Neuron (in vitro differentiated cells): Measurements from ENCODE around the gene CENPU.

Source experiments
- H2AFZ ChIP-seq: one replicate; pipeline ENCODE4 v1.6.1; 2013; ENCODE audit warnings: low read depth, mild to moderate bottlenecking, inconsistent platforms, low read length, moderate library complexity
- H3K27me3 ChIP-seq: one replicate; pipeline ENCODE4 v1.6.1; 2013; ENCODE audit warnings: low read length; ENCODE audit not compliant: insufficient read depth
- H3K36me3 ChIP-seq: one replicate; pipeline ENCODE4 v1.6.1; 2013; ENCODE audit warnings: low read length; ENCODE audit not compliant: insufficient read depth
- H3K4me1 ChIP-seq: one replicate; pipeline ENCODE4 v1.6.1; 2013; ENCODE audit warnings: low read length; ENCODE audit not compliant: insufficient read depth
- H3K4me3 ChIP-seq: 2 replicates; pipeline ENCODE4 v1.5.1; 2013; ENCODE audit warnings: mild to moderate bottlenecking, low read length, moderate library complexity
- H3K9me3 ChIP-seq: one replicate; pipeline ENCODE4 v1.6.1; 2013; ENCODE audit warnings: low read length

Gene CENPU

GRCh38 chr4:184649026-184649970, 84.6 kb downstream of the CENPU start, which contains the start of the genes CASP3 and PRIMPOL:
TSS of gene CASP3 (minus strand) at chr4:184649447. CDS start at chr4:184638453, 10,994 bp downstream.
TSS of gene PRIMPOL (plus strand) at chr4:184649738. CDS start at chr4:184657141, 7,403 bp downstream.
- Histone ChIP-seq H3K27me3 (no peaks in the 10 kb centered on the region), H2AFZ (peak within 1 kb of the TSS; percentile 66), H3K4me3 (peak within 1 kb of the TSS; percentile 88), H3K4me1 (peaks cover 30% of the 10 kb centered on the region), H3K9me3 (no peaks in the 10 kb centered on the region), H3K36me3 (peaks cover 5% of the 10 kb centered on the region)

- Histone ChIP-seq H3K4me3 (peak overlapping the region; percentile 83), H3K27me3 (no peaks in the 10 kb centered on the region), H2AFZ (peak overlapping the region; percentile 66), H3K9me3 (no peaks in the 10 kb centered on the region), H3K4me1 (peaks cover 30% of the 10 kb centered on the region), H3K36me3 (peaks cover 2% of the 10 kb centered on the region)
Observed at GRCh38 chr4:184648313-184649025, 85.4 kb downstream of the CENPU start.

- no peaks in the 10 kb centered on the region for H3K27me3 ChIP-seq
- peaks cover 2% of the 10 kb centered on the region for H3K36me3 ChIP-seq
- peak overlapping the region; percentile 83 for H3K4me3 ChIP-seq
- H2AFZ ChIP-seq: peak overlapping the region; percentile 66
- H3K4me1 ChIP-seq: peaks cover 32% of the 10 kb centered on the region
- no peaks in the 10 kb centered on the region for H3K9me3 ChIP-seq
Observed at GRCh38 chr4:184648054-184648312, 85.9 kb downstream of the CENPU start.

GRCh38 chr4:184647266-184648053, 86.4 kb downstream of the CENPU start:
- H2AFZ ChIP-seq: no peak overlapping the region
- no peaks in the 10 kb centered on the region for H3K27me3 ChIP-seq
- no peaks in the 10 kb centered on the region for H3K9me3 ChIP-seq
- H3K4me1 ChIP-seq: peaks cover 32% of the 10 kb centered on the region
- peak overlapping the region; percentile 83 for H3K4me3 ChIP-seq
- peaks cover 2% of the 10 kb centered on the region for H3K36me3 ChIP-seq

GRCh38 chr4:184645904-184646610, 87.8 kb downstream of the CENPU start:
- H2AFZ ChIP-seq: no peak overlapping the region
- H3K9me3 ChIP-seq: no peaks in the 10 kb centered on the region
- peaks cover 2% of the 10 kb centered on the region for H3K36me3 ChIP-seq
- no peak overlapping the region for H3K4me3 ChIP-seq
- H3K27me3 ChIP-seq: no peaks in the 10 kb centered on the region
- peaks cover 32% of the 10 kb centered on the region for H3K4me1 ChIP-seq

- Histone ChIP-seq H3K4me3 (no peak overlapping the region), H2AFZ (no peak overlapping the region), H3K27me3 (no peaks in the 10 kb centered on the region), H3K9me3 (no peaks in the 10 kb centered on the region), H3K4me1 (peaks cover 28% of the 10 kb centered on the region), H3K36me3 (peaks cover 2% of the 10 kb centered on the region)
Observed at GRCh38 chr4:184644553-184645307, 89.2 kb downstream of the CENPU start.
